ENCODE data around the gene DUSP22.

GRCh38 chr6:287489-287860, 4.8 kb upstream of the DUSP22 start:
- TF ChIP-seq, protein P1, sequence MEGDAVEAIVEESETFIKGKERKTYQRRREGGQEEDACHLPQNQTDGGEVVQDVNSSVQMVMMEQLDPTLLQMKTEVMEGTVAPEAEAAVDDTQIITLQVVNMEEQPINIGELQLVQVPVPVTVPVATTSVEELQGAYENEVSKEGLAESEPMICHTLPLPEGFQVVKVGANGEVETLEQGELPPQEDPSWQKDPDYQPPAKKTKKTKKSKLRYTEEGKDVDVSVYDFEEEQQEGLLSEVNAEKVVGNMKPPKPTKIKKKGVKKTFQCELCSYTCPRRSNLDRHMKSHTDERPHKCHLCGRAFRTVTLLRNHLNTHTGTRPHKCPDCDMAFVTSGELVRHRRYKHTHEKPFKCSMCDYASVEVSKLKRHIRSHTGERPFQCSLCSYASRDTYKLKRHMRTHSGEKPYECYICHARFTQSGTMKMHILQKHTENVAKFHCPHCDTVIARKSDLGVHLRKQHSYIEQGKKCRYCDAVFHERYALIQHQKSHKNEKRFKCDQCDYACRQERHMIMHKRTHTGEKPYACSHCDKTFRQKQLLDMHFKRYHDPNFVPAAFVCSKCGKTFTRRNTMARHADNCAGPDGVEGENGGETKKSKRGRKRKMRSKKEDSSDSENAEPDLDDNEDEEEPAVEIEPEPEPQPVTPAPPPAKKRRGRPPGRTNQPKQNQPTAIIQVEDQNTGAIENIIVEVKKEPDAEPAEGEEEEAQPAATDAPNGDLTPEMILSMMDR (IDR thresholded peaks at IDR 0.05): no peak
- TF ChIP-seq POLR2A (IDR thresholded peaks at IDR 0.05): no peak

Measured in tibial nerve (tissue), 3 donors.